HG02571 (cell line): ENCODE results near the gene RALY.
"Not testable (repeated sequence)": the region's sequence is repeated elsewhere in the genome, so short reads cannot be mapped to it uniquely, and the experiment has no call there.

Experiments used
- ATAC-seq: cut with Tn5 transposase; IDR thresholded peaks from one replicate; pipeline ENCODE4 v1.9.1; 2021; ENCODE audit warnings: mild to moderate bottlenecking, moderate library complexity; ENCODE audit not compliant: unreplicated experiment

Gene RALY

GRCh38 chr20:34015401-34016335, 22.0 kb downstream of the RALY start:
- no peak for ATAC-seq

- ATAC-seq, result no peak
These were observed 23.0 kb downstream of the RALY start for GRCh38 chr20:34016736-34017135.

- ATAC-seq, result no peak
These were observed 23.9 kb downstream of the RALY start for GRCh38 chr20:34017610-34018009.

- ATAC-seq, result no peak
These were observed 24.5 kb downstream of the RALY start for GRCh38 chr20:34018166-34018565.

GRCh38 chr20:34022151-34022838, 28.6 kb downstream of the RALY start:
- ATAC-seq, result no peak

- ATAC-seq, result no peak
These were observed 29.1 kb downstream of the RALY start for GRCh38 chr20:34022839-34023234.

DNA sequence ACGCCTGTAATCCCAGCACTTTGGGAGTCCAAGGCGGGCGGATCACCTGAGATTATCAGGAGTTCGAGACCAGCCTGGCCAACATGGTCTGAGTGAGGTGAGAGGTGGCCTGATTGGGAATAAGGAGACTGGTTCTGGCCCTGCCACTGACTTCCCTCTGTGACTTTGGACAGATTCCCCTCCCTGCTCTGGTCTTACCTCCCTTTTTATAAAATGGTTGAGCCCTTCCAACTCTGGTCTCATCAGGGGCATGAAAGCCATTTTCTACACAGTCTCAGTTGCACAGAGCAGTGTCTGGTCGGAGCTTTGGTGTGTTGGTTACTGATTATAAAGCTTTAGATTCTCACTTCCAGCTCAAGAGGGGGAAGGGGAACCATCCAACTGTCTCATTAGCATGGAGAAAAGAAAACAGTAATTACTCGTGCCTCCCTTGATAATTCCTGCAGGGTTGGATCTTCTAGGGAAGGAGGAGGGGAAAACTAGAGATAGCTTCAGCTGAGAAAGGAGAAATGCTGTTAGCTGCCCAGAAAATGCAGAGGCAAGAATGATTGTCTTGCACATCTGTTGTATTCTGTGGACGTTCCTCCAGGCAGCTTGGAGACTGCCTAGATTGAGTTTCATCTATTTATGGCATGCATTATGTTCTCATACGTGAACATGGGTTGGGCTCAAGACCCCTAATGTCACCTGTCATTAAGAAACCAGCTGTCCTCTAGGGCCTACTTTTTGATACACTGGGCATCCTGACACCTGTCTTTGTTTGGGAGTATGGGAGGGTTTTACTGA, 30.4 kb downstream of the RALY start:
- ATAC-seq, result no peak

DNA sequence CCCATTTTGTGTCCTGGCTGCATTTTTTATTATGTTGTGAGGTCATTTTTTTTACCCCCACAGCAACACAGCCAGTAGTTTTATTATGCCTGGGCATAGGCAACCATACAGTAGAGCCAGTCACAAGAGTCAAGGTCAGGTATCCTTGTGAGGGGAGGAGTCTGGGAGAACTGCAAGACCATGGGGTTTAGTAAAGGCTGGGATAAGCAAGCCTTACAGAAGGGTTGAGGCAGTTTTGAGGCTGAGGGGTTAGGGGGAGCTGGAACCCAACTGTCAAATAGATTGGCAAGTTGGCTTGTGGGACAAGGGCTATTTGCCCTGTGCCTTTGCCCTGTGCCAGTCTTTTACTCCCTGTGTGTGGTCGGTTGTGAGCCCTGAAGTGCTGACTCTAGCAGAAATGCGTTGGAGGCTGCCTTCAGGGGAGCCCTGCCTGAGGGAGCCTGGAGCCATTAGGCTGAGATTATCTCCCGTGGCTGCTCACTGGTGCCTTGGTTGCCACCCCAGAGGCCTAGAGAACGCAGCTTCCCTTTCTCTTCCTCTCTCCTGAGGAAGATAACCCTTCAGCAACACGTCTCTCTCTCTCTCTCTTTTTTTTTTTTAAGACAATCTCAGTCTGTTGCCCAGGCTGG, 31.1 kb downstream of the RALY start:
- ATAC-seq, result no peak

DNA sequence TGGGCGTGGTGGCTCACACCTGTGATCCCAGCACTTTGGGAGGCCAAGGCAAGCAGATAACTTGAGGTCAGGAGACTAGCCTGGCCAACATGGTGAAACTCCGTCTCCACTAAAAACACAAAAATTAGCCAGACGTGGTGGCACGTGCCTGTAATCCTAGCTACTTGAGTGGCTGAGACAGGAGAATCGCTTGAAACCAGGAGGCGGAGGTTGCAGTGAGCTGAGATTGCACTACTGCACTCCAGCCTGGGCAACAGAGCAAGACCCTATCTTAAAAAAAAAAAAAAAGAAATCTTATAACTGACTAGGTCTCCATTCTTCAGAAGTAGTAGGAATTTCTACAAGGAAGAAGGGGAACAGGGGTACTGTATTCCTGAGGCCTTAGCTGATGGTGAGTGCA, 34.3 kb downstream of the RALY start:
- ATAC-seq, result not testable (repeated sequence)

DNA sequence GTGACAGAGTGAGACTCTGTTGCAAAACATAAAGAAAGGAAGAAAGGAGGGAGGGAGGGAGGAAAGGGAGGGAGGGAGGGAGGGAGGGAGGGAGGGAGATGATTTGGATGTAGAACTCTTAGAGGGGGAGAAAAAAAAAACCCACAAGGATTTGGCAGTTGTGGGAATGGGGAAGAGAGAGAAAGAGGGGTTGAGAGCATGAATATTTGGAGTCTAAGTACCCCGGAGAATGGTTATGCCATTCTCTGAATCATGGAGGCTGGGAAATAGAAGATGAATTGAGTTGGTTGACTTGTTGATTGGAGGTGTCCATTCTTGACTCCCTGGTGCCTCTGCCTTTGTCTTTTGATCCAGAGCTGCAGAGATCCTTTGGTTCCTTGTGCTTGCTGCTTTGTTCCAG, 35.7 kb downstream of the RALY start:
- ATAC-seq, result no peak

DNA sequence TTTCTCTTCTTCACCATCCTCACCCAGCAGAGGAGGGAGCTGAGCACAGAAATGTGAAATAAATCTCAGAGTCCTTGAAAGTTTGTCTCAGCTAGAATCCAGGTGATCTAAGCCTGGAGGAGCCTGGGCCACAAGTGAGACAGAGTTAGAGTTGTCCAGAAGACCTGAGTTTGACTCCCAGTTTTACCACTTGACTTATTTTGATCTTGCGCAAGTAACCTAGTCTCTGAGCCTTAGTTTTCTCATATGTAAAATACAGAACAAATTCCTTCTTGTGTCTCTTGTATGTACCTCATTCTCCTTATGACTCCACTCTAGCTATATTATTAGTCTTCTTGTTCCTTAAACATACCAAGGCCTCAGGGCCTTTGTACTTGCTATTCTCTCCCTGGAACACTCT, 36.7 kb downstream of the RALY start:
- ATAC-seq, result no peak

DNA sequence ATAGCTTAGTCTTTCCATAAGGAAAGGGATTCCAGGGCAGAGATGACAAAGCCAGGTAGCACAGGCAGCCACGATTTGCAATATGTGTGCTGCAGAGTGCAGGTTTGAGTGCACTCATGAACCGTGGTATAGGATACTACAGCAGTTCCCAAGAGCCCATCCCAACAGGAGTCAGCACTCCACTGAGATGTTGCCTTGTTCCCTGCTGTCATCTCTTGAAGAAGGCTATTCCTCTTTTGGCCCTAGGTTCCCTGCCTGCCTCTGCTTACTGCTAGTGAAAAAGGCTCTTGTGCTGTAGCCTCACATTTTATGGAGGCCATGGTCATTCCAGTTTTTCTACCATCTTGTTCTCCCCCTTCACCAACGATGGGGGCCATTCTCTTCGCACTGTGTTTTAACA, 40.2 kb downstream of the RALY start:
- ATAC-seq, result no peak

GRCh38 chr20:34037121-34037520, 43.4 kb downstream of the RALY start:
- ATAC-seq, result no peak

DNA sequence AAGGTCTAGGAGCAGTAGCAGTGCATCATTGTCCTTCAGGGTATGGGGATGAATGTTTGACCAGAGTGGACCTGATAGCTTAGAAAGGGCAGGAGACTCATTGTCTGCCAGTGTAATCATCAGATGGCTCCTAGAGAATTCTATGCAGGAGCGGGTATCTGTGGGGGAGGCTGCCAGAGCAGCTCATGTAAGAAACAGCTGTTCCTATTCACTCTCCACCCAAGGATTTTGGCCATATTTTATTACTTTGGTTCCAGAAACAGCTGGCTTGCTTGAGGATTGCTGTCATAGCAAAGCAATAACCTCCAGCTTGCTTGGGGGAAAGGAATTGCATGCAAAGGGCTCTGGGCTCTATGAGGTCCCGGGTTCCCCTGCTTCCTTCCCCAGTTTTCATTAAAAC, 44.1 kb downstream of the RALY start:
- ATAC-seq, result no peak

DNA sequence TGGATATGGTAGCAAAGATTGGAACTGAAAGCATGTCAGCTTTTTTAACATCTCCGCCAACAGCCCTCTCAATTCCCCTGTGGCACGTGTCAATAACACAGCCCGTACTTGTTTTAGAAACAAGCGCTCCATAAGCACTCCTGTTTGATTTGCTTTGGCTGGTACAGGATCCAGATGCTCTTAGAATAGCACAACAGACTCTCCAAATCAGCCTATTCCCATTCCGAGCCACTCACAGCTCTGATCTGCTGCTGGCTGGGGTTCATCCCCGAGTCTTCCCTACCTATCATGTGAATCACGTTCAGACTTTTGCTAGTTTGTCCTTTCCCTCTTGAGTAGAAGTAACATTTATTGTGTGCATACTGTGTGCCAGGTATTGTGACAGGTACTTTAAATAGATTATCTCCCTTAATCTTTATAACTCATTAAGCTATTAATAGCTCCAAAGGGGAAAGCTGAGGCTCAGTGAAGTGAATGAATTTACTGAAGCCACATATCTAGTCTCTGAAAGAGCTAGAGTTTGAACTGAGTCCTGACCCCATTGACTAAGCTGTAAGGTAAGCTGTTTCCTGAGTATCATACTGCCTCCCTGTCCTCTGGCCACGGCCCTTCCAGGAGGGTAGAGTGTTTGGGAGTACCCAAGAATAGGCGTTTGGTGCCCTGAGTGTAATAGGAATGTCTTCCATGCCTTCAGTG, 46.7 kb downstream of the RALY start:
- ATAC-seq, result no peak

GRCh38 chr20:34041226-34041625, 47.5 kb downstream of the RALY start:
- ATAC-seq, result no peak

DNA sequence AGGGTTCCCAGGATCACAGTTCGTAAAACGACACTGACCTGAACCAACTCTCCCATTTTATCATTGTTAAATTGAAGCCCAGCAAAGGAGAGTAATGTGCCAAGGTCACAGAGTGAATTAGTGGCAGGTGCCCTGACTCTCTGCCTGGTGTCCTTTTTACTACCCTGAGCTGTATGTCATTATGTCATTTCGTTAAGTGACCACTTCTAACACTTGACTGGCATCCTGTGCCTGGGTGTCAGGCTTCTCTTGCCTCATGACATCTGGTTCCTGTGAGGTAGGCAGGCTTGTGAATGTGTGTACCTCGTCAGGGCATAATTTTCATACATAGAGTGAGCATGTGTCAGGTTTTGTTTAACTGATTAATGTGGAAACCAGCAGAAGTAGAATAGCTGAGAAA, 48.6 kb downstream of the RALY start:
- ATAC-seq, result no peak

DNA sequence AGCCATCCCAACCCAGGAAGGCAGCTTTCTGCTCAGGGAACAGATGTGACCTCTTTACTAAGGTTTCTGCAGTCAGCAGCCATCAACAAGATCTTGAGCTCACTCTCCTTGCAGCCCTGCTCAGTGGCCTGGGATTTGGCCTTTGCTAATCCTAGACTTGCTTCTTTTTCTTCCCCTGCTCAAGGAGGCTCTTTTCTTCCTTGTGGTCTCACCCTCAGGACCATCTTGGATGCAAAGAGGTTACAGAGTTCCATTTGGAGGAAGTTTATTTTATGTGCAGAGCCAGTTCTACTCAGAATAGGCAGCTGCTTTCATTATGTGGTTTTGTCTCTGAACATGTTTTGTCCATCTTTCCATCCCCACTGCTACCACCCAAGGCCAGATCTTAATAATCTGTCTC, 49.3 kb downstream of the RALY start:
- no peak for ATAC-seq

DNA sequence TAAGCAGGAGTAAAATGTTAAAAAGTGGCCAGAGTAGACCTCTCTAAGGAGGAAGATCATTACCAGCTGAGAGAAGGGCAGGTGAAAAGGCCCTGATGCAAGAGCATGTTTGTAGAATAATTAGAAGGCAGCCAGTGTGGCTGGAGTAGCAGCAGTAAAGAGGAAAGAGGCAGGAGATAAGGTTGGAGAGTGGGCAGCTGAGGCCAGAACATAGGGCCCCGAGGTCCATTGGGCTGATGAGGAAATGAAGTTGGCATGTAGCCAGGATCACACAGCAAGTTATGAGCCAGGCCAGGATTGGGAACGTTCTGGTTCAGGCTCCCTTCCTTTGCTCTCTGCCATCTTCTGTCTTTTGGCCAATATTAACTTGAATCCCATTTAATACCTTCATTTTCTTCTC, 51.6 kb downstream of the RALY start:
- no peak for ATAC-seq

GRCh38 chr20:34045930-34046725, 52.4 kb downstream of the RALY start:
- no peak for ATAC-seq
